Bronchial epithelial cell (primary cell): ENCODE measurements around the gene U2AF1L4. TPM values are rescaled to one million over a fixed set of nuclear protein-coding genes. Genes with fewer than 3 reads are reported as not detected.
"Not testable (repeated sequence)": the region's sequence is repeated elsewhere in the genome, so short reads cannot be mapped to it uniquely, and the experiment has no call there.

Experiments used
- DNase-seq: peaks from one replicate; pipeline ENCODE4 v3.0.0-alpha.2; 2010; ENCODE audit warnings: low read depth
- FAIRE-seq: peaks from 2 replicates; lab custom pipeline; 2011; peaks lifted over from hg19 to GRCh38; lab: Jason Lieb, UNC
- H3K27me3 ChIP-seq: 2 replicates; pipeline ENCODE4 v1.5.1; 2011; ENCODE audit warnings: low read length; ENCODE audit not compliant: control insufficient read depth, insufficient read depth
- H3K36me3 ChIP-seq: 2 replicates; pipeline ENCODE4 v1.5.1; 2011; ENCODE audit warnings: low read length; ENCODE audit not compliant: control insufficient read depth, insufficient read depth
- H3K4me3 ChIP-seq: 2 replicates; pipeline ENCODE4 v1.5.1; 2011; ENCODE audit warnings: mild to moderate bottlenecking, low read depth, low read length, control low read depth
- total RNA-seq: library from RNA; depleted of rRNA; stranded (reverse); fragments of >200 nt; gene quantifications from 2 replicates; pipeline ENCODE4 v1.2.1, GENCODE V29; 2014
- TF ChIP-seq, protein P1 (sequence below): IDR thresholded peaks from 2 replicates; pipeline ENCODE4 v1.5.1; 2011; ENCODE audit warnings: mild to moderate bottlenecking, moderate library complexity, low read length, control low read depth, inconsistent platforms; ENCODE audit not compliant: insufficient read depth, severe bottlenecking

The U2AF1L4 gene
- total RNA-seq, 1 donor from 2014 or later = 14.7 TPM

DNA sequence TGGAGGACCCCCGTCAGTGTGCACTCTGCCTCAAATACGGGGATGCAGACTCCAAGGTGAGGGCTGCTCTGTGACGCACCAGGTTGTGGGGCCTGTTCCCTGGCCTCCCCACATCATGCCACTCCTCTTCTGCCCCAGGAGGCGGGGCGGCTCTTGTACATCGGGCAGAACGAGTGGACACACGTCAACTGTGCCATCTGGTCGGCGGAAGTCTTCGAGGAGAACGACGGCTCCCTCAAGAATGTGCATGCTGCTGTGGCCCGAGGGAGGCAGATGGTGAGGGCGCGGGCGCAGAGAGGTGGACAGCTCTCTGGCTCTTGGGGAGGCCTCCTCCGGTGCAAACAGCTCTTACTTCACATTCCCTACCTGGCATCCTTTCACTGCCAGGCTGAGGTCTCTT is 16.2 kb downstream of the U2AF1L4 start:
- TF ChIP-seq, protein P1, sequence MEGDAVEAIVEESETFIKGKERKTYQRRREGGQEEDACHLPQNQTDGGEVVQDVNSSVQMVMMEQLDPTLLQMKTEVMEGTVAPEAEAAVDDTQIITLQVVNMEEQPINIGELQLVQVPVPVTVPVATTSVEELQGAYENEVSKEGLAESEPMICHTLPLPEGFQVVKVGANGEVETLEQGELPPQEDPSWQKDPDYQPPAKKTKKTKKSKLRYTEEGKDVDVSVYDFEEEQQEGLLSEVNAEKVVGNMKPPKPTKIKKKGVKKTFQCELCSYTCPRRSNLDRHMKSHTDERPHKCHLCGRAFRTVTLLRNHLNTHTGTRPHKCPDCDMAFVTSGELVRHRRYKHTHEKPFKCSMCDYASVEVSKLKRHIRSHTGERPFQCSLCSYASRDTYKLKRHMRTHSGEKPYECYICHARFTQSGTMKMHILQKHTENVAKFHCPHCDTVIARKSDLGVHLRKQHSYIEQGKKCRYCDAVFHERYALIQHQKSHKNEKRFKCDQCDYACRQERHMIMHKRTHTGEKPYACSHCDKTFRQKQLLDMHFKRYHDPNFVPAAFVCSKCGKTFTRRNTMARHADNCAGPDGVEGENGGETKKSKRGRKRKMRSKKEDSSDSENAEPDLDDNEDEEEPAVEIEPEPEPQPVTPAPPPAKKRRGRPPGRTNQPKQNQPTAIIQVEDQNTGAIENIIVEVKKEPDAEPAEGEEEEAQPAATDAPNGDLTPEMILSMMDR = no peak
- DNase-seq (no peak), FAIRE-seq (no peak)
- Histone ChIP-seq H3K36me3 (peaks cover 66% of the 10 kb centered on the region), H3K27me3 (no peaks in the 10 kb centered on the region), H3K4me3 (no peak overlapping the region)

DNA sequence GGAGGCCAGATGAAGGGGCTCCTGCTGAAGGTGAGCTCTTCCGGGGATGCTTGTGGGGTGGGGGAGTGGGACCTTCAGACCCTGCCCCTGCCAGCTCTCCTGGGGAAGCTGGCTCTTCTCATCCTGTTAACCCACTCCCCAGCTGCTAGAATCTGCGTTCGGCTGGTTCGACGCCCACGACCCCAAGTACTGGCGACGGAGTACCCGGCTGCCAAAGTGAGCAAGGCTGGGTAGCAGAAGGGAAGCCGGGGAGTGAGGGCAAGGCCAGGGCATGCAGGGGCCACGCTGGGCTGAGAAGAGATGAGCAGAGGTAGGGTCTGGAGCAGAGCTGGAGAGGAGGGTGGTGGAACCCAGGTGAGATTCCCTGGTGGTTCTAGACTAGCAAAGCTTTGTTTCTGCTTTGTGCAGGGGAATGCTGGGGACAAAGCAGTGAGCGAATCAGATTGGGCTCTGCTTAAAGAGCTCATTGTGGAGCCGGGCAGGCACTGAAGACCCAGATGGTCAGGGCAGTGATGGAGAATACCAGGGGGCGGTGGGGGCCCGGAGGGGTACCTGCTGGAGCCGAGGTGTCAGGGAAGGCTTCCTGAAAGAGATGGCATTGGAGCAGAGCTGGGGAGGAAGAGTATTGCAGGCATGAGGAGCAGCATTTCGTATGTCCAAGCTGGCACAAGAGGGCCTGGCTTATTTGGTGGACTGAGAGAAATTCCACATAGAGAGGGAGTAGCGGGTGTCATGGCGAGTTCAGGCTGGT is 17.1 kb downstream of the U2AF1L4 start:
- DNase-seq (no peak), FAIRE-seq (no peak)
- H3K27me3 ChIP-seq = no peaks in the 10 kb centered on the region
- H3K4me3 ChIP-seq = no peak overlapping the region
- TF ChIP-seq, protein P1 = no peak
- H3K36me3 ChIP-seq = peaks cover 67% of the 10 kb centered on the region

DNA sequence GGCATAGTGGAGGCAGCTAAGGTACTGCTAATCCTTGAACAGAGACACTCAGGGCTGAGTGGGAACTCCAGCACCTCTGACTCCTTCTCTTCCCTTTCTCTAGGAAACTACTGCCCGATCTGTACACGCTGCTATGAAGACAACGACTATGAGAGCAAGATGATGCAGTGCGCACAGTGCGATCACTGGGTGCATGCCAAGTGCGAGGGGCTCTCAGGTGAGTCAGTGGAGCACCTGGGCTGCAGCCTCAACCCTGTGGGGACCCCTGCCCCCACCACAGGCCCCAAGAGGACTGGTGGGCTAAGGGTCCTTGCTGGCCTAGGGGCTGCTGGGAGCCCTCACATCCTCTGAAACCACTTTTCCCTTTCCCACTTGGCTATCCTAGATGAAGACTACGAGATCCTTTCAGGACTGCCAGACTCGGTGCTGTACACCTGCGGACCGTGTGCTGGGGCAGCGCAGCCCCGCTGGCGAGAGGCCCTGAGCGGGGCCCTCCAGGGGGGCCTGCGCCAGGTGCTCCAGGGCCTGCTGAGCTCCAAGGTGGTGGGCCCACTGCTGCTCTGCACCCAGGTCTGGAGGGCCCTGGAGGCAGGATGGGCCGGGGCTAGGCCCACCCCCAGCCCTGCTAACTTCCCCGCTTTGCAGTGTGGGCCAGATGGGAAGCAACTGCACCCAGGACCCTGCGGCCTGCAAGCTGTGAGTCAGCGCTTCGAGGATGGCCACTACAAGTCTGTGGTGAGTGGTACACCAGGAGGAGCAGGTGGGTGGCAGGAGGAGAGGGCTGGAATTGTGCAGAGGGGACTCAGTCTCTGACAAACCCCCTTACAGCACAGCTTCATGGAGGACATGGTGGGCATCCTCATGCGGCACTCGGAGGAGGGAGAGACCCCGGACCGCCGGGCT is 17.9 kb downstream of the U2AF1L4 start:
- DNase-seq = no peak
- H3K4me3 ChIP-seq = no peak overlapping the region
- TF ChIP-seq, protein P1 = no peak
- no peak for FAIRE-seq
- peaks cover 70% of the 10 kb centered on the region for H3K36me3 ChIP-seq
- H3K27me3 ChIP-seq = no peaks in the 10 kb centered on the region

DNA sequence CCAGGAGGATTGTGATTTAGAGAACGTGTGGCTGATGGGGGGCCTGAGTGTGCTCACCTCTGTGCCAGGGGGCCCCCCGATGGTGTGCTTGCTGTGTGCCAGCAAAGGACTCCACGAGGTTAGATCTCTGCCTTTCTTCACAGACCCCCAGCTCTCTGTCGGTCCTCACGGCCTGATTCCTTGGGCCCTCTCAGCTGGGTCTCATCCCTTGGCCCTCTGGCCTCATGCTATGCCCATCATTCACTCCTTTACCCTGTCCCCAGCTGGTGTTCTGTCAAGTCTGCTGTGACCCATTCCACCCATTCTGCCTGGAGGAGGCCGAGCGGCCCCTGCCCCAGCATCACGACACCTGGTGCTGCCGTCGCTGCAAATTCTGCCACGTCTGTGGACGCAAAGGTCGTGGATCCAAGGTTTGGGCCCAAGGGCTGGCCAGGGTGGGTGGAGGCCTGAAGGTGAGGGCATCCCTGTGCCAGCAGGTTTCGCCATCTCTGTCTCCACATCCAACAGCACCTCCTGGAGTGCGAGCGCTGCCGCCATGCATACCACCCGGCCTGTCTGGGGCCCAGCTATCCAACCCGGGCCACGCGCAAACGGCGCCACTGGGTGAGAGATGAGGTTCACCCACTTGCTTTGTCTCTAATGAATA is 19.9 kb downstream of the U2AF1L4 start:
- TF ChIP-seq, protein P1 = no peak
- FAIRE-seq (no peak), DNase-seq (no peak)
- peaks cover 67% of the 10 kb centered on the region for H3K36me3 ChIP-seq
- H3K4me3 ChIP-seq = no peak overlapping the region
- H3K27me3 ChIP-seq = no peaks in the 10 kb centered on the region

DNA sequence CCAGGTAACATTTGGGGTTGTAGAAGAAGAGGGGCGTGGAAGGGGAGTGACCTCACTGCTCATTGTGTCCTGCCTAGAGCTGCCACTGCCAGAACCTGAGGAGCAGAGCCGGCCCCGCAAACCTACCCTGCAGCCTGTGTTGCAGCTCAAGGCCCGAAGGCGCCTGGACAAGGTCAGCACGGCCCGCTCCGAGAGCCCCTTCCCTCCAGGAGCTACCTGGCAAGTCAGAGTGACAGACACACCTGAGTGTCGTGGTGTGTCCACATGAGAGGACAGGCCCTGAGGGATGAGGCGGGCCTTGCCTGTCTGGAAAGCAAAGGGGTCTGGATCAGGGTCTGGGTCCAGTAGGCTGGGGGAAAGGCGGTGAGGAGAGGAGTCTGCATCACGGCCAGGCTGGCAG is 20.7 kb downstream of the U2AF1L4 start:
- peaks cover 62% of the 10 kb centered on the region for H3K36me3 ChIP-seq
- FAIRE-seq (no peak), DNase-seq (no peak)
- no peak overlapping the region for H3K4me3 ChIP-seq
- no peaks in the 10 kb centered on the region for H3K27me3 ChIP-seq
- TF ChIP-seq, protein P1 = no peak

DNA sequence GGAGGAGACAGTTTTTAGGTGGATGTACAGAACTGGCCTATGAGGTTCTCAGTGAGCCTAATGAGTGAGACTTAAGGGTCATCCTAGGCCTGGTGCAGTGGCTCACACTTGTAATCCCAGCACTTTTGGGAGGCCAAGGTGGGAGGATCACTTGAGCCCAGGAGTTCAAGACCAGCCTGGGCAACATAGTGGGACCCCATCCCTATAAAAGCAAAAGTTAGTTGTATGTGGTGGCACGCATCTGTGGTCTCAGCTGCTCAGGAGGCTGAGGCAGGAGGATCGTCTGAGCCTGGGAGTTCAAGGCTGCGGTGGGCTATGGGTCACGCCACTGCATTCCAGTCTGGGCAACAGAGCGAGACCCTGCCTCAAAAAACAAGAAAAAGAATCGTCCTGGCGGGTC is 21.1 kb downstream of the U2AF1L4 start:
- not testable (repeated sequence) for DNase-seq, H3K27me3 ChIP-seq, FAIRE-seq, H3K4me3 ChIP-seq
- peaks cover 62% of the 10 kb centered on the region for H3K36me3 ChIP-seq
